Omental fat pad (tissue), 4 donors: ENCODE results near the gene DNAH7. TPM values are rescaled to one million over a fixed set of nuclear protein-coding genes. Genes with fewer than 3 reads are reported as not detected.

ENCODE experiments used
- ATAC-seq: fragments of 150-250 bp; one replicate; pipeline ENCODE4 v1.9.1; 2016; ENCODE audit warnings: mild to moderate bottlenecking, moderate library complexity; ENCODE audit not compliant: low FRiP score
- DNase-seq: peaks from one replicate; pipeline ENCODE4 v3.0.0-alpha.2; 2019; ENCODE audit warnings: low spot score
- CTCF ChIP-seq, 3 donors: fragments of 450-650 bp; IDR thresholded peaks; one replicate each; pipeline ENCODE4 v1.5.1; 2016 to 2017; ENCODE audit warnings: antibody characterized with exemption in 3 of 3, mild to moderate bottlenecking in 3 of 3, moderate library complexity in 2 of 3
- total RNA-seq, 4 donors: library from RNA; depleted of rRNA; stranded (reverse); fragments of >200 nt; gene quantifications; one replicate each; pipeline ENCODE4 v1.1.0, GENCODE V29; 2016

Gene DNAH7
- total RNA-seq, 4 donors from 2014 or later = 0.16 to 3.6 (median 1.4) TPM

GRCh38 chr2:195756218-195756942 is 312.3 kb downstream of the DNAH7 start:
- DNase-seq (no peak), ATAC-seq (no peak)
- TF ChIP-seq CTCF (IDR thresholded peaks at IDR 0.05) = no peak

- no peak for ATAC-seq
- DNase-seq = no peak
- TF ChIP-seq CTCF (IDR thresholded peaks at IDR 0.05) = no peak
These were observed 327.4 kb downstream of the DNAH7 start for GRCh38 chr2:195741191-195741590.

GRCh38 chr2:195737511-195738325 is 330.9 kb downstream of the DNAH7 start:
- ATAC-seq = no peak
- no peak for DNase-seq
- no peak for TF ChIP-seq CTCF (IDR thresholded peaks at IDR 0.05)

GRCh38 chr2:195735347-195735746 is 333.3 kb downstream of the DNAH7 start:
- TF ChIP-seq CTCF (IDR thresholded peaks at IDR 0.05) = no peak
- no peak for ATAC-seq
- no peak for DNase-seq

- TF ChIP-seq CTCF (IDR thresholded peaks at IDR 0.05) = no peak
- DNase-seq = no peak
- no peak for ATAC-seq
These were observed 333.7 kb downstream of the DNAH7 start for GRCh38 chr2:195734931-195735330.

- ATAC-seq = no peak
- TF ChIP-seq CTCF (IDR thresholded peaks at IDR 0.05) = no peak
- DNase-seq = no peak
These were observed 334.2 kb downstream of the DNAH7 start for GRCh38 chr2:195734395-195734794.
